Upper lobe of right lung (tissue), 1 donor: ENCODE data around the gene TFE3. TPM values are rescaled to one million over a fixed set of nuclear protein-coding genes. Genes with fewer than 3 reads are reported as not detected.

Source experiments
- ATAC-seq: fragments of 200-7000 bp; cut with Tn5 transposase; one replicate; pipeline ENCODE4 v1.9.1; 2020; ENCODE audit warnings: mild to moderate bottlenecking, moderate library complexity
- DNase-seq: peaks from one replicate; pipeline ENCODE4 v3.0.0-alpha.2; 2020
- H3K27ac ChIP-seq: fragments of 200-600 bp; one replicate; pipeline ENCODE4 v1.8.0; 2022
- H3K27me3 ChIP-seq: fragments of 200-600 bp; one replicate; pipeline ENCODE4 v1.8.0; 2022; ENCODE audit warnings: mild to moderate bottlenecking
- H3K36me3 ChIP-seq: fragments of 200-600 bp; one replicate; pipeline ENCODE4 v1.8.0; 2022
- H3K4me1 ChIP-seq: fragments of 200-600 bp; one replicate; pipeline ENCODE4 v1.8.0; 2022
- H3K4me3 ChIP-seq: fragments of 200-600 bp; one replicate; pipeline ENCODE4 v1.8.0; 2022; ENCODE audit warnings: mild to moderate bottlenecking
- H3K9me3 ChIP-seq: fragments of 200-600 bp; one replicate; pipeline ENCODE4 v1.8.0; 2022
- intact Hi-C: fragments of 100-400 bp; cut with DNase I; formaldehyde crosslinking; loops from one replicate; pipeline ENCODE4 v1.11.0; 2022
- total RNA-seq: library from RNA; stranded (reverse); fragmentation: NEBNext Ultra II Directional; extraction: Animal tissue kit (Norgen Biotek cat#: 25700); gene quantifications from one replicate; pipeline ENCODE4 v1.2.1, GENCODE V29; 2021
- TF ChIP-seq, protein P1 (sequence below): fragments of 200-600 bp; IDR thresholded peaks from one replicate; pipeline ENCODE4 v1.8.0; 2022; ENCODE audit warnings: antibody characterized with exemption
- donor health status: DM: no; HTN: yes; CAD: no; lungs with severe emphysema.

Gene TFE3
- total RNA-seq, 1 donor from 2014 or later = 62.4 TPM

DNA sequence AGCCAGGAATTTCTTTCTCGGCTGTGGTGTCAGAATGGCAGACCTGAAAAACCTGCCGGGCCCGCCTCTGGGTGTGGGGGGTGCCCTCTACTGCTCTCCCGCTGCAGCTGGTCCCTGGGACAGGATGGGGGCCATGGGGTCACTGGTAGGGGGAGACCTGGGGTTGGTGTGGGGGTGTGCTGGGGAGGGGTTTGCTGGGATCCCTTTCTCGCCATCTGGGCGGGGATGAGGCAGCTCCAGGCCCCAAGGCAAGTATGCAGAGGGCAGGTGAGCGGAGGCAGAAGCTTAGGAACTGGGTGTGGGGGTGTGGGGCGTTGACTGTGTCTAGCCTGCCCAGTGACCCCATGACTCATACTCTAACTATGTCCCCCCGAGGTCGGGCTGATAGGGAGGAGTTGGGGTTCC, 16.5 kb upstream of the TFE3 start:
- DNase-seq (no peak), ATAC-seq (peak; percentile 54)
- H3K36me3 ChIP-seq = no peaks in the 10 kb centered on the region
- intact Hi-C loops = no loop called here
- TF ChIP-seq, protein P1, sequence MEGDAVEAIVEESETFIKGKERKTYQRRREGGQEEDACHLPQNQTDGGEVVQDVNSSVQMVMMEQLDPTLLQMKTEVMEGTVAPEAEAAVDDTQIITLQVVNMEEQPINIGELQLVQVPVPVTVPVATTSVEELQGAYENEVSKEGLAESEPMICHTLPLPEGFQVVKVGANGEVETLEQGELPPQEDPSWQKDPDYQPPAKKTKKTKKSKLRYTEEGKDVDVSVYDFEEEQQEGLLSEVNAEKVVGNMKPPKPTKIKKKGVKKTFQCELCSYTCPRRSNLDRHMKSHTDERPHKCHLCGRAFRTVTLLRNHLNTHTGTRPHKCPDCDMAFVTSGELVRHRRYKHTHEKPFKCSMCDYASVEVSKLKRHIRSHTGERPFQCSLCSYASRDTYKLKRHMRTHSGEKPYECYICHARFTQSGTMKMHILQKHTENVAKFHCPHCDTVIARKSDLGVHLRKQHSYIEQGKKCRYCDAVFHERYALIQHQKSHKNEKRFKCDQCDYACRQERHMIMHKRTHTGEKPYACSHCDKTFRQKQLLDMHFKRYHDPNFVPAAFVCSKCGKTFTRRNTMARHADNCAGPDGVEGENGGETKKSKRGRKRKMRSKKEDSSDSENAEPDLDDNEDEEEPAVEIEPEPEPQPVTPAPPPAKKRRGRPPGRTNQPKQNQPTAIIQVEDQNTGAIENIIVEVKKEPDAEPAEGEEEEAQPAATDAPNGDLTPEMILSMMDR = no peak
- no peaks in the 10 kb centered on the region for H3K27me3 ChIP-seq
- H3K27ac ChIP-seq = peak overlapping the region; percentile 58
- peak overlapping the region; percentile 40 for H3K4me3 ChIP-seq
- H3K4me1 ChIP-seq = no peaks in the 10 kb centered on the region
- H3K9me3 ChIP-seq = no peaks in the 10 kb centered on the region

DNA sequence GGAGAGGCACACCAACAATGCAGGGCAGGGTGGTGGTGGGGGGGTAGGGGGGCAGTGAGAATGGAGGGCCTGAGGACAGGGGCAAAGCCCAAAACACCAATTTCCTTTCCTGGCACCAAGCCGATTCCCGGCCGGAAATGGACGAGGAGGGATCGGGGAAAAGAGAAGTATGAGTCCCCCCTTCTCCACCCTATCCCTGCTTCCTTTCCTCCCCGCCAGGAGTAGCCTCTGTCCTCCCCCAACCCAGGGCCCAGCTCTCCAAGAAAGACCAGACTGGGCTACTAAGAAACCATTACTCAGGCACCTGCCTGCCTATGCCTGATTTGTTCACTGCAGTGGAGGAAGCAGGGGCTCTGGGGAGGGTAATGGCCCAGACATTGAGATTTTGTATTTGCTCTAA, 16.0 kb upstream of the TFE3 start:
- TF ChIP-seq, protein P1 = no peak
- no peaks in the 10 kb centered on the region for H3K9me3 ChIP-seq
- no peaks in the 10 kb centered on the region for H3K27me3 ChIP-seq
- ATAC-seq = peak; percentile 32
- DNase-seq = no peak
- intact Hi-C loops = no loop called here
- H3K4me3 ChIP-seq = peak overlapping the region; percentile 40
- peak overlapping the region; percentile 58 for H3K27ac ChIP-seq
- no peaks in the 10 kb centered on the region for H3K36me3 ChIP-seq
- no peaks in the 10 kb centered on the region for H3K4me1 ChIP-seq

DNA sequence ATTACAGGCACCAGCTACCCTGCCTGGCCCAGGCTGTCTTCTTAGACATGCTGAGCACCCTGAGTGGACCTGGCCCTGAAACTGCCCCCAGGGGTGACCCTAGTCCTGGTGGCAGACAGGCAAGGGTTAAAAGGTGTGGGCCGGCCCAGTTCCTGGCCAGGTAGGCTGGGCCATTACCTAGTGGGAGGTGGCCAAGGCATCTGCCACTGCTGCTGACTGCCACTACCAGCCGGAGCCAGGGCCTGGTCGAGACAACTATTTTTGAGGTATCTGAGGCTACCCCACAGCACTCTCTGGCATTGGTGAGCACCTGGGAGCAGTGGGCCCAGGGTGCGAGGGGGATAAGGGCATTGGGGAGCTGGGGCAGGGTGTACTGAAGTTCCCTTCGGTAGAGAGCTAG, 15.6 kb upstream of the TFE3 start, which contains the start of gene CCDC120:
Gene CCDC120, plus strand, starts transcription at position 206 of the 400 bp plus-strand sequence. CDS start 3,043 bp downstream, outside the sequence.
- no peaks in the 10 kb centered on the region for H3K9me3 ChIP-seq
- peak within 1 kb of the TSS; percentile 58 for H3K27ac ChIP-seq
- peak; percentile 91 for ATAC-seq

DNA sequence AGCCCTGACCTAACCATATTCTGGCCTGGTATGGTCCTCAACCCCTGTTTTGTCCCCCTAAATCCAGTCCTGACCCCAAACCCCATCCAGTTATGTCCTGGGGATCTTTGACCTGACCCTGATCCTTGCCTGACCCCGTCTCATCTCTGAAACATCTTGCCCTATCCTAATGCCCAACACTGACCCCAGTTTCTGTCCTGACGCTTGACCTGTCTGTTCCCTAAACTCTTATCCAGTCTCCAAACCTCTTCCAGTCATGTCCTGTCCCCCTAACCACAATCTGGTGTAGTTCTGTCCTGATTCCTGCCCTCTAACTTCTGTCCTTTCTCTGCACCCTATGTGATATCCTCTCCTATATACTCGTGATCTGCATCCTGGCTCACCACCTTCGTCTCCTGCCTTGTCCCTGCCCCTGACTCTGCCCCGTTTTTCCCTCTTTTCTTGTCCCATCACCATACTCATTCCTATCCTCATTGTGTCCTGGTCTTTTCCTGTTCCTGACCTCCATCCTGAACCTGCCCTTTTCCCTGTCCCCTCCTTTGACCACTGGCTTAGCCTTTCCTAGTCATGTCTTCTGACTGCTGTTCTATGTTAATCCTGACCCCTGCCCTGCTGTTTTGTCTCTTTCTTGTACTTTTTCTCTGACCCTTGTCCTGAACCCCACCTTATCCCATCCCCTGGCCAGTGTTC, 11.1 kb upstream of the TFE3 start:
- Histone ChIP-seq H3K27me3 (no peaks in the 10 kb centered on the region), H3K4me1 (no peaks in the 10 kb centered on the region), H3K4me3 (peak overlapping the region; percentile 59), H3K27ac (peak overlapping the region; percentile 85), H3K9me3 (no peaks in the 10 kb centered on the region), H3K36me3 (no peaks in the 10 kb centered on the region)
- intact Hi-C loops = no loop called here
- ATAC-seq = no peak
- TF ChIP-seq, protein P1 = no peak
- no peak for DNase-seq

More for the DNA sequence above, 15.6 kb upstream of the TFE3 start, which contains the start of gene CCDC120:
- intact Hi-C loops = no loop called here
- H3K27me3 ChIP-seq = no peaks in the 10 kb centered on the region
- TF ChIP-seq, protein P1 = no peak
- DNase-seq = peak; percentile 75
- peak within 1 kb of the TSS; percentile 40 for H3K4me3 ChIP-seq
- H3K36me3 ChIP-seq = no peaks in the 10 kb centered on the region
- H3K4me1 ChIP-seq = no peaks in the 10 kb centered on the region

DNA sequence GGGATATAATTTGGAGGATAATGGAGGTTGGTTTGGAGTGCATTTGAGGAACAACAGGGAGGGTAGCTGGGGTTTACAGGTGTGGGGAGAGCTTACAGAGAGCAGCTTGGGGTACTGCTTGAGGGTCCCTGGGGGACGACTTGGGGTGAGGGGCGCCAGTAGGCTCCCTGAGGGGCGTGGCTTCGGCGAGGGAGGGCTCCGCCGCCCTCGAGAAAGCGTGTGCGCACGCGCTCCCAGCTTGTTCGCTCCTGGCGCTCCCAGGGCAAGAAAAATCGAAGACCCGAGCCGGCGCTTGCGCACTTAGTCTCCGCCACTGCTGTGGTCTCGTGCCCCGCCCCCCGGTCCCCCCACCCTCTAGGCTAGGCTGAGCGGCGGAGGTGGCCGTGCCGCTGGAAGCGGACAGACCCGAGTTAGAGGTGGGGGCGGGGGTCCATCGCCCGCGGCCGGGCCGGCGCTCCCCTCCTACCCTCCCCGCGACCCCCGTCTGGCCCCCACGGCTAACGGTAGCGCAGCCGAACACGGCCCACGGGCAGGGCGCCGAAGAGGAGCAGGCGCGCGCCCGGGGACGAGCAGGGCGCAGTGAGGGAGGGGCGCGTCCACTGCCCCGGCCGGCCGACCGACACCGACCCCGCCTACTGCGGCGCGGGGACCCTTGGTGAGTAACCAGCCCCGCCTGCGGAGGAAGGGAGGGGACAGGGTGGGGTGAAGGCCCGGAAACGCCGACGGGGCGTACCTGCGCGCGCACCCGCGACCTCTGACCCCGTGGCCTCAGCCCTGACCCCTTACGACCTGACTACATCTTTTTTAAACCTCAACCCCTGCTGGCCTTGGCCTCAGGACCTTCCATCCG, 10.3 kb upstream of the TFE3 start:
- ATAC-seq = peak; percentile 90

More for the DNA sequence above, 10.3 kb upstream of the TFE3 start:
- peak; percentile 85 for DNase-seq
- H3K27ac ChIP-seq = peak overlapping the region; percentile 85
- H3K27me3 ChIP-seq = no peaks in the 10 kb centered on the region
- intact Hi-C loops = no loop called here
- TF ChIP-seq, protein P1 = no peak
- H3K9me3 ChIP-seq = no peaks in the 10 kb centered on the region
- no peaks in the 10 kb centered on the region for H3K36me3 ChIP-seq
- H3K4me3 ChIP-seq = peak overlapping the region; percentile 59
- no peaks in the 10 kb centered on the region for H3K4me1 ChIP-seq
